ENCODE results near the gene HOXD10.
A peak's percentile ranks its signal among the peaks of the same experiment; 100 is the strongest.

HOXD10 gene

DNA sequence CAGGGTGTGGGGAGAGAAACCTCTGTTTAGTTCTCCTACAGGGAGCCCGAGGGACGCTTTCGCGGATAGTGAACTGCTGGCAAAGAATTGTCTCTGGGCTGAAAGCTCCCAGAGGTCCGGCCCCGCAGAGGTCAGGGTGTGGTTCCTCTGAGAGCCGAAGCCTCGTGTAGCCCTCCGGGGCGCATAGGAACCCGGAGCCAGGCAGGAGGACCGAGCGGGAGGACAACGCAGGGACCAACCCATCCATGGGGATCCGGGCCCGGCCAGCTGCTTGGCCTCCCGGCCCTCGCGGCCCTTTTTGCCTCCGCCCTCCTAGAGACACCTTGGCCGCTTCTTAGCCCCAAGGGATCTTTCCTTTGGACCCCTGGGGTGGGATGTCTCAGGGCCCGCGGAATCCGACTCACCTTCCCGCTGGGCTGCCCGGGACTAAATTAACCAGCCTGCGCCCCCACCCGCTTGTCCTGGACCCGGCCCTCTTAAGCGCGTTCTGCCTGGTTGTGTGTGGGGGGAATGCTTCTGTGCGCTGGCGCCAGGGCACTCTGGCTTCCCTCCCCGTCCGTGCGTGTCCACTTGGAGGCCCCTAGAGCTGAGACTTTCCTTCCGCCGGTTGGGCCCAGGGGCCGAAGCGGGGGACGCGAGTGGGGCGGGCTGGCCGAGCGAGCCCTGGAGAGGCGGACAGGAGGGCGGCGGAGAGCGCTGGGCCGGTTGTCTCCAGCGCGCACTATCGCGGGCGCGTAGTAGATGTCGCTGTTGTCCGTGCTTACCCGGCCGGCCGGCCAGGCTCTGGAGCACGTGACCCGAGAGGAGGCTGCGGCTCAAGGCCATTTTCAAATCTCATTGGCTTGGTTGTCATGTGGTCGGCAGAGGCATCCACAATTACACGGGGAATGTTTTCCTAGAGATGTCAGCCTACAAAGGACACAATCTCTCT, at the start of gene HOXD10:
HOXD10 (plus strand) TSS at position 896 of the 931 bp plus-strand sequence. CDS start 56 bp downstream, outside the sequence.
- DNase-seq, result no peak

DNA sequence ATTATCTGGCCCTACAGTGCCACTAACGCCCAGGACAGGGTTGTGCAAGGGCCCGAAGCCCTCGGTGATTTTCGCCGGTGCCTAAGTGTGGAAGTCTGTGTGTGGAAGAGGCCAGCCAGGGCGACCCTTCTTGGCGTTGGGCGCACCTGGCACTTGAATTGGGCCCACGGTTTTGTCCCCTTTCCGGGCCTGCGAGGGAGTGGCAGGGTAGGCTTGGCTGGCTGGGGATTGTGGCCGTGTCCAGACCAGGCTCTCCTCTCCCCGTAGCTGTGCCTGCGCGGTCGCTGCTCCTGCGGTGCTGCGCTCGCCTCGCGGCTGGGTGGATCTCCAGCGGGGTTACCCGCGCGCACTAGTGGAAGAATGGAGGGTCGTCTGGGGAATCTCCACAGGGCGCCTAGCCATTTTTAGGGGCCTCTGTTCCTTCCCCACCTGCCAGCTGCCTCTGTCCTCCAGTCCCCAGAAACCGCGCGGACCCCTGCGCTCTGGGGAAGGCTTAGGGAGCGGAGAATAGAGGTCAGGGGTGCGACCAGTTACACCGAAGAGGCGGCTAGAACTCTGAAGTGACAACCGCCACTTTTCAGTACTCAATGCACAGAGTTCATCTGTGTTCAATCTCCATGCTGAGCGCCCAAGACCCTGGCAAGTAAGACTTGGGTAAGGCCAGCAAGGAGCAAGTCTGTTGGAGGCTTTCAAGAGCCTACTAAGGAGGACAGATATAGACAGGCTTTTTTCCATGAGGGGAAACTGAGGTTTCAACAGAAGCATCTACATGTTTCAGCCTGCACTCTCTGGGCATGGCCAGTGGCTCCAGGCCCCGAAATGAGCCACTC, 48.8 kb upstream of the HOXD10 start:
- DNase-seq, result no peak

DNA sequence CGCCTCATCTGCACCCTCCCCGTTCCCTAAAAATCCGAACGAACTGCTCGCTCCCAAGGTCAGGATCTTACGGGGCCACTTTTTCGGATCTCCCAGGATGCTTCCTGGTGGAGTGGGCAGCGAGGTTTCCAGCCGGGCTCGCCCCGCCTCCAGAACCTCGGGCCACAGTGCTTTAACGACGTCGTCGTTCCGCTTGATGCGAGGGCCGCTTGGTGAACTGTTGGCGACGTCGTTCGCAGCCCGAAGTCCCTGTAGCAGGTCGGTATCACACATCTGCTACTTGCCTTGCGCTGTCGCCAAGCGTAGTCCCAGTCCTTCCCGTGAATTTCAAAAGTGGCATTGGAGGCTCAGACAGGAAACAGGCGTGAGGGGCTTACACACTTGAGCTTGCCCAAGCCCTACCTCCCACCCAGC, 48.2 kb upstream of the HOXD10 start:
- DNase-seq, result no peak

DNA sequence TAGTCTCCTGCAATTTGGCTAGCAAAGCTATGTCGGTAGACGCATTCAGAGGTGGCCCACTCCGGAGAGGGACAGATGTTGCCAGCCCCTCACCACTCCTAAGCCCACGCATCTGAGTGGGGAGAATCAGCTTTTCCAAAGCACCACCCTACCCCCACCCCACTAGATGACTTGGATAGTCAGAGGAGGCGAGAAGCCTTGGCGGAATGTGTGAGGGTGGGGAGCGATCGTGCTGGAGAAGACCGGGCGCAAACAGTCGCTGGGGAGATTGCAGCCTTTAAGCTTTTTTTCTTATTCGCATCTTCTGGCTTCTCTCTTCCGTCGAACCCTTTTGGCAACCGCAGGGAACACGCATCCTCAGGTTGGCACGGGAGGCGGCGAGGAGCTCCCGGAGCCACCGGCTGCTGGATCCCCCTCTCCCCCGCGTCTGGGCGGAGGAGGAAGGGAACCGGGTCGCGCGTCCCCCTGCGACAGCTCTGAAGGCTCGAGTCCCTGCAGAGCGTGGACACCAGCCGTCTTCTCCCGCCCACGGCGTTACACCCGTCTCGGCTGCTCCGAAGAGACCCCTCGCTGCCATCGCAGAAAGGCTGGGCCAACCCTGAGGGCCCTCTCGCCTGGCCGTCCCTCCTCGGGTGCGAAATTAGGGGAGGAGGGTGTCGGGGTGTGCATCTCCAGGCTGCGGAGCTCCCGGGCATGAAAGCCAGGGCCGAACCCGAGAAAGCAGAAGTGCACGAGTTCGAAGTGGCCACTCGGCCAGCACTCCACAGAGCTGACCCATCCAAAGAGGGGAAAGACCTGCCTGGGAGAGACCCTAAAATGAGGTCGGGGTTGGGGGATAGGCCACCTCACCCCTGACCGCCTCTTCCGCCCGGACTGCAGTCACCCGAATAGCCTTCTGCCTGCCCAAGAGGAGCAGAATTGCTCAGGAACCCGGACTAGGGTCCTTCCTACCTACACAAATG, 45.0 kb upstream of the HOXD10 start:
- DNase-seq, result no peak

DNA sequence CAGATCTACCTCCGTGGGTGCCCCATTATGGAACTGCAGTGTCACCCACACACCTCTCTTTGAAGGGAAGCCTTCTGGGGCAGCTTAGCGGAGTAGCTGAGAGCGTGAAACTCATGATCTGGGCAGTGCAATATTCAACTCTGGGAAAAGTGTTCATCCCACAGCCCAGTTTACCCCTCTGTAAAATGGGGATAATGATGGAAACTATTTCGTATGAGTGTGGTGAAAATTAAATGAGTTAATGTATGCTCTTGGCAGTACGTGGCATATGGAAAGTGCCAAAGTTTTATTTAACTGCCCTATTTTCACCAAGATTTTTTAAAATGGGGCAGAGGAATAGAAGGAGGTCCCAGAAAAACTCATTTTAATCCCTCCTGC, 44.3 kb upstream of the HOXD10 start:
- no peak for DNase-seq

DNA sequence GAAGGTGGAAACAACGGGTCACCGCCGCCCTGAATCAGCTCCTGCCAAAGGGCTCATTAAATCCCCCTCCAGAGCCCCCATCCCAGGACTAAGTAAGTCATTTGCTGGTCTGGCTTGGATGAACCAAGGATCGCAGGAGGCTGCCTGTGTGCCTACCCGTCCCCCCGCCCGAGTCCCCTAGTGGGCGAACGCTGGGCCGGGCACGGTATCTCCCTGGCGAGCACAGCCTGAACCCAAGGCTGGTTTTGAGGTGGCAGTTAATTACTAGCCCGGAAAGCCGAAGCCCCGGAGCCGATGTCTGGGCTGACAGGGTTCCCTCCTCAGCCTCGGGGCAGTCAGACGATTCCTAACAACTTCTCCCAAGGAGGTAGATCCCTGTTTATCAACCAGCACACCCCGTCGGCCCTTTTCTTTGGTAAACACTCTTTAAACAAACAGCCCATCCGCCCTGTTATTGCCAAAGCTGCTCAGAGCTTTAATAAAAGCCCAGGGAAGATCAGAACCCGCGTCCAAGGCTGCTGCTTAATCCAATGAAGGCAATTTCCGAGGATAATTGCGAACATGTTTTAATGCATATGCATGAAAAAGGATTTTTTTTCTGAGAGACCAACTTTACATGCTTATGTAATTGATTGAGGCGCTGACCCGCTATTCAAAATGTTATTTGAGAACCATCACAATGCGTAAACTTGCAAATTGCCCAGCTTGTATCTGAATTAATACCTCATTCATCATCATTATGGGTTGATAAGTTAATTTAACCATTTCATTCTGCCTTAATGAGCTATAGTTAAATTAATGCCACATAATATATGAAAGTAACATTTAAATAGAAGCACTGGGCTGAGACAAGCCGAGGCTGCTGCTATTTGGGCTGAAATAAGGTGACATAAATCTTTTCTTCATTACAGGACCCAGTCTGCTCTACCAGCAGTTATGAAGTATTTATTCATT, 43.4 kb upstream of the HOXD10 start:
- no peak for DNase-seq

DNA sequence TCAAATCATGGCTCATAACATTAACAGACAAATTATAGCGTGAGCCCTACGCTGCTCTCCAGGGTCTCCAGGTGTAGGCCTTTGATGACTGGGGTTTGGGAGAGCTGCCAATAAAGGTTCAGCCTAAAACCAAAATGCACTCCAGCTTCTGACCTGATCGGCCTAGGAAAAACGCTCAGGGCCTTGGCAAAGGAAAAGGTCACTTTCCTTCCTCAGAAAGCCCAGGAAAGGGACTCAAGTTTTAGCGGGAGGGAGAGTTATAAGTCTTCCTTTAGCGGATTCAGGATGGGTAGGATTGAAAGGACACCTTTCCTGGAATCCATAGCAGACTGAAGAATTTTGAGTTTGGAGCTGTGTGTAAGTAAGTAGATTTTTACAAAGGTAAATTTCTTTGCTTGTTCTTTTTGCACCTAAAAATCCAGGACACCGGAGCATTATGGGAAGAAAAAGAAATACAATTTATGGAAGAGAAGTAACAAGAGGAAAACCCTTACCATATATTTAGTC, 41.6 kb upstream of the HOXD10 start:
- no peak for DNase-seq

DNA sequence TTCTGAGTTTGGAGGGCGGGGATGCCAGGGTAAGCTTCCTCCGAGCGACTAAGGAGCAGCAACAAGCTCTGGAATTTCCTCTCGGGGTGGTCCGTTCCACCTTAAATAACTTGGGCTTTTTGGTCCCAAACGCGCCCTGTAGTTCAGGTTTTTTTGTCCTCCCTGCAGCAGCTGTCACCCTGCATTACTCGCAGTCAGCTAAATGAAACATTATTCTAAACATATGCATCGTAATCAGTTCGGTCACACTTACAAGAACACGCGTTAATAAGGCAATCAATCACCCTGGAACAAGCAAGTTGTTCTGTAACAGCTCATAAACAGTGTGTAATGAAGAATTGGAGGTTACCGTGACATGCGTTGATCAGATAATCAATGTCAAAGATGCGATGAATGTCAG, 41.1 kb upstream of the HOXD10 start:
- DNase-seq, result no peak

DNA sequence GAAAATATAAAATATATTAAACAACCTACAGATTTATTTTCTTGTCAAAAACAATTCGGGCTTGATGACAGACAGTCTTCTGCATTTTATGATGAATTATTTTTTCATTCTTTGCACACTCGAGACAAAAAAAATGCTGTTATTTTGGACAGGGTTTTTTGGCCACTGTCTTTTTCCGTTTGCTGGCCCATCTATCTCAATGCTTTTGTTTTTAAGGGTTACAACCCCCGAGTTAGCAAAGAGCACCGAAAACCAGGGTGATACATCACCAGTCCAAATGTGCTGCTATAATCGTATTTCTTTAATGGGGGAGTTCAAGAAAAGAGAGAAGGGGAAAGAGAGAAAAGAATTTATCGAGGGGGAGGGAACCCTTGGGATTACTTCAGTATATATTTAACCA, 40.5 kb upstream of the HOXD10 start:
- DNase-seq, result no peak

DNA sequence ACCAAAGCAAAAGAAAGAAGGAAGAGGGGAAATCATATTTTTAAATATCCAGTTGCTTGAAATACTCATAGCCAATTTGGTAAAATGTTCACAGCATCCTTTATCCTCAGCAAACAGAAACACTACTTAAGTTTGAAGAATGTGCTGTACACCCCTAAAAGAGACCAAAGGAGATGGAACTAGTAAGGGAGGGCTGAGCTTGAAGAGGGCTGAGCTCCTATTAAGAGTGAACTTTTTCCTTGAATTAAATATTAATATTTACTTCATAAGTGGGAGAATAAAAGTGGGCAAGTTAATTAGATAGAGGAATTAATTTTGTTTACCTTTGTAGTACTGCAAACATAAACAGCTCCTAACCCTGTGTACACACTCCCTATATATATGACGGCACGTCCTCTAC, 39.8 kb upstream of the HOXD10 start:
- no peak for DNase-seq

DNA sequence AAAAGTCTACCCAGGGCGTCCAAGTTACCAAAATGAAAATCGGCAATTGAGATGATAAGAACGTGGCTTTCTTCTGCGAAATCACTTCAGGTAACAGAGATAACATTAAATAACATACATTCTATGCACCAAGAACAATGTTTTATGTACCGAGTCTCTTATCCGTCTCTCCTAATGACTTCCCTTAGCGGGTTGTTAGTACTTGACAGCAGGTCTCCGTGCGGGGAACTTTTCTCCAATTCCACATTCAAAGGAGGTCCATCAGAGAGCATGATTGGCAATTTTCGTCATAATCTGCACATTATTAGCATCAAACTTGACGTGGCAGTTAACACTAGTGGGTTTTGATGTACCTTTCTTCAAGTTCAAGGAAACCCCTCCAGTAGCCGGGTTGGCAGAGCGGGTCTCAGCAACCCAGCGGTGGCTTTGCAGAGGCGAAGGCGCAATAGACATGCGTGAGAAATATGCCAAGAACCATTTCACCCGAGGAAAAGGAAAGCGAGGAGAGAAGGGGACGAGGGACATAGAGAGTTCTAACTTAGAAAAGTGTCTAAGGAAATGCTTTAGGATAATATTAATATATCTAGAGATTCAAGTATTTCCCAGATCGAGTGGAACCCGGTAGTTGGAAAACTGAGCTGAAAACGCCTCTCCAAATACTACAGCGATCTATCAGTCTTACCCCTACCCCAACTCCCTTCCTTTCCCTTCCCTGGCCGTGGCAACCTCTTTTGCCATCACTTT, 37.9 kb upstream of the HOXD10 start:
- DNase-seq, result no peak

DNA sequence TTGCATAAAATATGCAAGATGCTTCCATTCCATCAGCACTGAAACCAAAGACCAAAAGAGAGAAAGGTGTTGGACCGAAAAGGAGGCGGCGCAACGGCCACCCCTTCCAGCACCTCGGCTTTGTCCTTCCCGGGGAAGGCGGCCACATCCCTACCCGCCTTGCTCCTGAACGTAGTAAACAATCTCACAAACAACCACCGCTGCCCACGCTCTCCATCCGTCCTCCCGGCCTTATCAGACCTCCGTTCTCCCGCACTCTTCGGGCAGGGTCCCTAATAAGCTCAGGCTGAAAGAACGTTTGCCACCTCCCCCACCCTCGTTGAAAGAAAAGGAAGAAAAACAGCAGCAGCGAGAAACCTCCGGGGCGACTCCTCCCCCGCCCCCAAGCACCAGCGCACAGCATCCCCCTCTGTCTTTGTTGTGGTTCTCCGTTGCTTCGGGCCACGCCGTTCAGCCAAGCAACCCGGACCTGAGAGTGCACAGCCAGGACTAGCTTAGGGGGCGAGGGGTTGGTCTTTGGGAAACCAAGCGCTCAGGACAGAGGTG, 37.2 kb upstream of the HOXD10 start:
- no peak for DNase-seq

DNA sequence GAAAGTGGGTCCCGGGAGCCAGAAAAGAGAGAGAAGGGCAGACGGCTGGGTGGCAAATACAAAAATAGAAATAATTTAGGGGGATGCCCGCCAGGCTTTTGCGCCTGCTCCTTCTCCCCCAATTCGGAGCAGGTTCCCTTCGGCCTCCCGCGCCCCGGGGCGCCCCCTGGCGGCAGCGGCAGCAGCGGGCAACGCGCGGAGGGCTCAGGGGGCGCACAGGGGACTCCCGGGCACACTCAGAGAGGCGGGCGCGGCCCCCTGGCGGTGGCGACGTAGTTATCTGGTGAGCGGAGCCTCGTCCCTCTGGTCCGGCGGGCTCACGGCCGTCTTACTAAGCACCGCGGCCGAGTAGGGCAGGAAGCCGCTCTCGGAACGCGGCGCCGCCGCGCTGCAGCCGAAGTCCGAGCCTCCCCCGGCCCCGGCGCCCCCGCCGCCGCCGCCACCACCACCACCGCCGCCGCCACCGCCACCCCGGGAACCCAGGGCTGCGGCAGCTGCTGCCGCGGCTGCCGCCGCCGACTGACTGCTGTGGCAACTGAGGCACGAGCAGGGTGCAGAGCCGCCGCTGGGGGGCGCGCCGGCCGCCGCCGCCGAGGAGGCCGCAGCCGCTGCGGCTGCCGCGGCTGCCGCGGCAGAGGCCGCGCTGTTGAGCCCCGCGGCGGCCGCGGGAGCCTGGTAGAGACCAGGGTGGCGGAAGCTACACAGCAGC, 36.6 kb upstream of the HOXD10 start:
- DNase-seq, result peak in 1 of 2 donors; percentile 48

DNA sequence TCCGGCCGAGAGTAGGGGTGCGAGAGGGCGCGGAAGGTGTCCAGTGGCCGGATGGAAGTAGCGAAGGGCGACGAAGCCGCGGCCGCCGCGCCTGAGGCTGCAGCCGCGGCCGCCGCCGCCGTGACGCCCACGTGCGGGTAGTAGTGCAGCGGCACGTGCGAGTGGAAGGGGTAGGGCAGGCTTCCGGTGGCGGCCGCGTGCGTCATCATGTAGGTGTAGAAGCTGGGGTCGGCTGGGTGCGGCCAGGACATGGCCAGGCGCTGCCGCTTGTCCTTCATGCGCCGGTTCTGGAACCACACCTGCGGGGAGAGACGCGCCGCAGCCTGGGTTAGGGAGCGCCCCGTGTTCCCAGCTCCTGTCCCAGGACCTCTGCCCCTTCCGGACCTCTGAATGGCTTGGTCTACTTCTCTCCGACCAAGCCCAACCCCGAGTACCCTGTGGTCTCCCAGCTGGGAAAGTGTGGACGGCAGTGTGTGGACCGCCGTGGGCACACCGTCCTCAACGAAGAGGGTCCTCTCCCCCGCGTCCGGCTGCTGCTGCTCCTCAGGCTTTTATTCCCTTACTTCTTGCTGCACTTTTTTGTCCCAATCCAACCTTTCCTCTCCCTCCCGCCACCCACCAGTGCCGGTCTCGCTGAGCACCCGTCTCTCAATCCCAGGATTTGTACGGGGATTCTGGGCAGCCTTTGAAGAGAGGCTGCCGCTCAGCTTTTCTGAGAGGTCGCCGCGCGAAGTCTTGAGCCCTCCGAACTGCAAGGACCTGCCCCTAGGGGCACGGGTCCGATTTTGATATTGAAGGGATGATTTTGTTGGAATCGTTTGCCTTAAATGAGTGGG, 35.8 kb upstream of the HOXD10 start:
- DNase-seq, result peak in 1 of 2 donors; percentile 38

DNA sequence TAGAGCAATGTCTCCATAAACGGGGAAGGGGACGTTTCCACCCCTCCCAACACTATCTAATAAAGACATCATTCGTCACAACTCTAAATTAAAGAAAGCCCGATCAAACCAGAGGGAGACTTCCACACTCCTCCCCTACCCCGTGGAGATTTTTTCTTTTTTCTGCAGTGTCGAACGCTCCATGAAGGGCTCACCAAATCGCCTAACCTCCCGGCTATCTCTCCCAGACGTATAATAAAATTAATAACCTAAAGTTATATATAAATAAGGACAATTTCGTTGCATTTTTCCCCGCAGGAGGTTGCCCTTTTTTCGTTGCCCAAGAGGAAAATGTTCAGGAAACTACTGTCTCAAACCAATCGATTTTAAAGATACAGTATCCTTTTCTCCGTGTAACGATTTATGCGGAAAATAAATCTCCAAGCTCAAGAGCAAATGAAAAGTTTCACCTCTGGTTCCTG, 35.2 kb upstream of the HOXD10 start:
- DNase-seq, result no peak

DNA sequence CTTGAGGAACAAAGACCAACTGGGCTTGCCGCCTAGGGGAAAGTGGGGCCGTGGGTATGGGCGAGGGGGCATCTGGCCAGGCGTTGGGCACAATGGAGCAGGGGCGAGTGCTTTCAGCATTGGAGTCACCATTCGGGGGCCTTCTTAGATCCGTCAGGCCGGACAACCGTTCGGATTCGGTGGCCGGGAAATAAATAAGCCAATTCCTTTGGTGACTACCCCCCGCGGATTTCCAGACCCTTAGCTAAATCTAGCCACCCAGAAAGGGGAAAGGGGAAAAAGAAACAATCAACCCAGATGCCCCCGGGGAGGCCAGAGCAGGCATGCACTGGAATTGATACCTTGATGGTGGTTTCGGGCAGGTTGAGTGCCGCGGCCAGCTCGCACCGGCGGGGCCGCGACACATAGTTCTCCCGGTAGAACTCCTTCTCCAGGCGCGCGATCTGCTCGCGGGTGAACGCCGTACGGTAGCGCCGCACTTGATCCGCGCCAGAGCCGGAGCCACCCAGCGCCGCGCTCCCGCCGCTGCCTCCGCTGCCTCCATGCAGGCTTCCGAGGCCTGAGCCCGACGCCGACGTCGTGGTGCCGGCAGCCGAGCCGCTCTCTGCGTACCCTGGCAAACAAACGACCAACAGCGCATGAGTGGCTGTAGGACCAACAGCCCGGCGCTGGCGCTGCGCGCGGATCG, 34.6 kb upstream of the HOXD10 start:
- DNase-seq, result no peak

DNA sequence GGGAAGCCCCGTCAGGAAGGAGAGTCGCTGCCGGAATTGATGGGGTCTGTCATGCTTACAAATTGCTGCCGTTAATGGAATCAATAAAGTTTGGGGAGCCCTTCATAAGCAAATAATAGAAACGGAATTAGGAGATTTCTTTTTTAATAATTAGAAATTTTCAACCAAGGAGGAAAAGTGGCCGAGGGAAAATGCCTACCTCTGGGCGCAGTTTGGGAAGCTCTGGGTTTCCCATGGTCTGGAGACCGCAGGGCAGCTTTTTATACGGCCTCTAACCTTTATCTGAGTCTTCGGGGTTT, 34.1 kb upstream of the HOXD10 start:
- no peak for DNase-seq
